HCT116 (cell line): Measurements from ENCODE around the gene SH2D1B. TPM values are rescaled to one million over a fixed set of nuclear protein-coding genes. Genes with fewer than 3 reads are reported as not detected.

Experiments used
- ATAC-seq: fragments of 200-7000 bp; cut with Tn5 transposase; 2 replicates; pipeline ENCODE4 v1.9.1; 2020; ENCODE audit warnings: mild to moderate bottlenecking, moderate library complexity
- BruUV-seq: library from RNA; stranded (reverse); fragments of 400-500 nt; replicated peaks from 2 replicates; lab custom pipeline; 2021; lab: Mats Ljungman, UMichigan
- CTCF ChIA-PET: fragments of 300-600 bp; sonication (Branson Sonifier 250); formaldehyde crosslinking; loops from one replicate; lab custom pipeline; 2021; ENCODE audit warnings: antibody characterized with exemption; lab: Charles Lee
- POLR2A ChIA-PET: fragments of 300-600, 350-600 bp; sonication (Branson Sonifier 250); formaldehyde crosslinking; loops from one replicate; lab custom pipeline; 2021; ENCODE audit warnings: antibody characterized with exemption; lab: Charles Lee
- RAD21 ChIA-PET, 2 experiments: fragments of 300-600 bp; sonication (Branson Sonifier 250); formaldehyde crosslinking; loops; one replicate each; lab custom pipeline; 2023; ENCODE audit warnings: low total read pairs in 2 of 2; ENCODE audit not compliant: uncharacterized antibody in 2 of 2, unreplicated experiment in 2 of 2, low non-redundant PET in 1 of 2; lab: Charles Lee
- DNase-seq: peaks from one replicate; pipeline ENCODE4 v3.0.0-alpha.2; 2010; ENCODE audit warnings: low read depth, low spot score
- H2AFZ ChIP-seq: fragments of 200-600 bp; shearing (Covaris generic), sonication (generic); 2 replicates; pipeline ENCODE4 v1.6.1; 2017; ENCODE audit warnings: low read depth, mixed run types, mixed read lengths, antibody characterized with exemption, low read length; ENCODE audit not compliant: poor library complexity, severe bottlenecking
- H3K27ac ChIP-seq: 2 replicates; pipeline ENCODE4 v1.5.1; 2012; ENCODE audit warnings: low read depth, low read length
- H3K27me3 ChIP-seq: fragments of 200-600 bp; sonication (generic); 2 replicates; pipeline ENCODE4 v1.6.1; 2016; ENCODE audit warnings: mixed run types, low read length, mixed read lengths; ENCODE audit not compliant: insufficient read depth
- H3K36me3 ChIP-seq, 2 experiments: fragments of 200-500 bp in 1 of 2; fragments of 200-600 bp in 1 of 2; sonication (Bioruptor generic) in 1 of 2; sonication (generic) in 1 of 2; 2 replicates each; pipeline versions ENCODE4 v1.5.1 to v1.6.1; 2014 to 2016; ENCODE audit warnings: low read length in 2 of 2, inconsistent platforms in 1 of 2, mixed read lengths in 1 of 2, mixed run types in 1 of 2; ENCODE audit not compliant: insufficient read depth in 2 of 2, control insufficient read depth in 1 of 2
- H3K4me1 ChIP-seq, 2 experiments: fragments of 200-600 bp in 1 of 2; sonication (generic) in 1 of 2; 2 replicates each; pipeline versions ENCODE4 v1.5.1 to v1.6.1; 2012 to 2017; ENCODE audit warnings: low read length in 2 of 2, inconsistent platforms in 1 of 2, mild to moderate bottlenecking in 1 of 2, mixed read lengths in 1 of 2, mixed run types in 1 of 2, moderate library complexity in 1 of 2; ENCODE audit not compliant: insufficient read depth in 2 of 2, control insufficient read depth in 1 of 2
- H3K4me2 ChIP-seq: fragments of 200-600 bp; sonication (generic); 2 replicates; pipeline ENCODE4 v1.6.1; 2017; ENCODE audit warnings: mixed run types, low read length, mixed read lengths
- H3K4me3 ChIP-seq, 2 experiments: fragments of 200-600 bp in 1 of 2; sonication (generic) in 1 of 2; replicated peaks in 1 of 2; 2 replicates each; pipeline ENCODE4 v1.5.1; 2011 to 2016; ENCODE audit warnings: low read length in 2 of 2, control low read depth in 1 of 2, low read depth in 1 of 2, mild to moderate bottlenecking in 1 of 2, mixed read lengths in 1 of 2, mixed run types in 1 of 2
- H3K79me2 ChIP-seq: fragments of 200-600 bp; sonication (generic); 2 replicates; pipeline ENCODE4 v1.6.1; 2017; ENCODE audit warnings: mild to moderate bottlenecking, mixed run types, low read length, moderate library complexity, mixed read lengths; ENCODE audit not compliant: insufficient read depth
- H3K9ac ChIP-seq: fragments of 200-600 bp; sonication (generic); 2 replicates; pipeline ENCODE4 v1.6.1; 2016; ENCODE audit warnings: low read length, mixed read lengths
- H3K9me2 ChIP-seq: fragments of 200-600 bp; sonication (generic), shearing (Covaris generic); 2 replicates; pipeline ENCODE4 v1.6.1; 2017; ENCODE audit warnings: mixed run types, mild to moderate bottlenecking, moderate library complexity; ENCODE audit not compliant: insufficient read depth
- H3K9me3 ChIP-seq, 2 experiments: fragments of 200-500 bp in 1 of 2; fragments of 200-600 bp in 1 of 2; sonication (Bioruptor generic) in 1 of 2; sonication (generic) in 1 of 2; 2 replicates each; pipeline ENCODE4 v1.6.1; 2014 to 2017; ENCODE audit warnings: low read length in 2 of 2, mixed read lengths in 2 of 2, inconsistent platforms in 1 of 2, low read depth in 1 of 2, mild to moderate bottlenecking in 1 of 2, mixed run types in 1 of 2, moderate library complexity in 1 of 2; ENCODE audit not compliant: control insufficient read depth in 1 of 2, insufficient read depth in 1 of 2
- H4K20me1 ChIP-seq: fragments of 200-600 bp; sonication (generic), shearing (Covaris generic); 2 replicates; pipeline ENCODE4 v1.6.1; 2017; ENCODE audit warnings: mixed run types, mild to moderate bottlenecking, moderate library complexity; ENCODE audit not compliant: insufficient read depth
- ATF3 ChIP-seq: IDR thresholded peaks from 2 replicates; pipeline ENCODE4 v1.6.1; 2012
- CBX3 ChIP-seq: IDR thresholded peaks from 2 replicates; pipeline ENCODE4 v1.6.1; 2012; ENCODE audit warnings: low read depth
- CEBPB ChIP-seq: IDR thresholded peaks from 2 replicates; pipeline ENCODE4 v1.6.1; 2012; ENCODE audit warnings: low read depth
- CTCF ChIP-seq, 3 experiments: fragments of 200-600 bp in 1 of 3; sonication (generic) in 1 of 3; IDR thresholded peaks in 2 of 3; conservative IDR thresholded peaks in 1 of 3; 2 replicates each; pipeline ENCODE4 v1.5.1; 2012 to 2017; ENCODE audit warnings: low read depth in 2 of 3, low read length in 2 of 3, antibody characterized with exemption in 1 of 3, borderline replicate concordance in 1 of 3, control low read depth in 1 of 3, mild to moderate bottlenecking in 1 of 3, mixed read lengths in 1 of 3, mixed run types in 1 of 3, moderate library complexity in 1 of 3; ENCODE audit not compliant: insufficient read depth in 1 of 3
- EGR1 ChIP-seq: IDR thresholded peaks from 2 replicates; pipeline ENCODE4 v1.6.1; 2012; ENCODE audit warnings: low read depth
- ELF1 ChIP-seq: IDR thresholded peaks from 2 replicates; pipeline ENCODE4 v1.6.1; 2012; ENCODE audit warnings: low read depth, borderline replicate concordance
- EZH2 ChIP-seq: fragments of 200-600 bp; sonication (generic); IDR thresholded peaks from 2 replicates; pipeline ENCODE4 v1.6.1; 2017; ENCODE audit warnings: antibody characterized with exemption, mixed run types
- EZH2phosphoT487 ChIP-seq: fragments of 200-600 bp; IDR thresholded peaks from 2 replicates; pipeline ENCODE4 v1.6.1; 2018; ENCODE audit warnings: antibody characterized with exemption, borderline replicate concordance
- FOSL1 ChIP-seq: IDR thresholded peaks from 2 replicates; pipeline ENCODE4 v1.6.1; 2012; ENCODE audit warnings: low read depth
- MAX ChIP-seq: IDR thresholded peaks from 2 replicates; pipeline ENCODE4 v1.6.1; 2012
- POLR2A ChIP-seq: IDR thresholded peaks from 2 replicates; pipeline ENCODE4 v1.7.0; 2011; ENCODE audit warnings: borderline replicate concordance; ENCODE audit not compliant: insufficient read depth, insufficient read length; ENCODE audit errors: extremely low read depth
- RAD21 ChIP-seq: IDR thresholded peaks from 2 replicates; pipeline ENCODE4 v1.6.1; 2012; ENCODE audit warnings: low read depth, mild to moderate bottlenecking
- REST ChIP-seq: IDR thresholded peaks from 2 replicates; pipeline ENCODE4 v1.6.1; 2012; ENCODE audit warnings: low read depth
- SIN3A ChIP-seq: IDR thresholded peaks from 2 replicates; pipeline ENCODE4 v1.6.1; 2012; ENCODE audit warnings: low read depth
- SP1 ChIP-seq: IDR thresholded peaks from 2 replicates; pipeline ENCODE4 v1.6.1; 2012; ENCODE audit warnings: low read depth
- TCF7L2 ChIP-seq: IDR thresholded peaks from 2 replicates; pipeline ENCODE4 v1.7.0; 2011; ENCODE audit warnings: borderline replicate concordance, inconsistent platforms; ENCODE audit not compliant: insufficient read depth, insufficient read length; ENCODE audit errors: extremely low read depth
- YY1 ChIP-seq: IDR thresholded peaks from 2 replicates; pipeline ENCODE4 v1.6.1; 2011; ENCODE audit warnings: low read length, low read depth, moderate library complexity, mild to moderate bottlenecking; ENCODE audit not compliant: insufficient replicate concordance; ENCODE audit errors: extremely low read depth
- ZBTB33 ChIP-seq: IDR thresholded peaks from 2 replicates; pipeline ENCODE4 v1.6.1; 2011; ENCODE audit warnings: mild to moderate bottlenecking, low read length, moderate library complexity; ENCODE audit not compliant: insufficient replicate concordance; ENCODE audit errors: extremely low read depth
- ZFX ChIP-seq: fragments of 450-650 bp; IDR thresholded peaks from 2 replicates; pipeline ENCODE4 v1.6.1; 2017
- ZNF274 ChIP-seq: fragments of 200-500 bp; sonication (Bioruptor generic); IDR thresholded peaks from 2 replicates; pipeline ENCODE4 v1.6.1; 2014; ENCODE audit warnings: mild to moderate bottlenecking, low read depth, low read length, inconsistent platforms
- intact Hi-C: fragments of 100-400 bp; cut with micrococcal nuclease; formaldehyde crosslinking; loops from 2 replicates; pipeline ENCODE4 v1.10.0; 2022
- total RNA-seq: library from RNA; stranded (reverse); gene quantifications from one replicate; pipeline ENCODE4 v1.2.1, GENCODE V29; 2021; ENCODE audit not compliant: unreplicated experiment

The SH2D1B gene
- total RNA-seq, 1 experiment from 2014 or later, result 0.12 TPM

GRCh38 chr1:162381383-162381782 lies 30.6 kb downstream of the SH2D1B start, which contains the start of gene C1orf226:
Gene C1orf226 (plus strand): TSS chr1:162381728. CDS start chr1:162381902, 174 bp downstream.
- ATAC-seq (peak; percentile 80), DNase-seq (peak; percentile 67)
- H2AFZ ChIP-seq, result no peak within 1 kb of the TSS
- H3K79me2 ChIP-seq, result no peaks in the 10 kb centered on the region
- POLR2A ChIA-PET, result interaction anchor here (0.6 kb wide), 1 partner anchor 23 kb away, joined by 3 read pairs; no protein-coding TSS in a partner anchor
- no TSS peak for BruUV-seq
- peak within 1 kb of the TSS; percentile 69 for H3K27ac ChIP-seq
- H3K9ac ChIP-seq, result peak within 1 kb of the TSS; percentile 32
- peak within 1 kb of the TSS in 1 of 2 experiments; percentile 32; a peak in 2 of 4 replicates for H3K4me3 ChIP-seq
- no peaks in the 10 kb centered on the region for H3K9me3 ChIP-seq
- CTCF ChIA-PET, result interaction anchor here (0.9 to 1.7 kb wide), 4 partner anchors 8 to 325 kb away, joined by 3 to 6 read pairs (median 4); no protein-coding TSS in a partner anchor
- peaks cover 23 to 30% of the 10 kb centered on the region in 2 experiments for H3K4me1 ChIP-seq
- H4K20me1 ChIP-seq, result no peaks in the 10 kb centered on the region
- H3K9me2 ChIP-seq, result no peaks in the 10 kb centered on the region
- H3K36me3 ChIP-seq, result no peaks in the 10 kb centered on the region
- H3K4me2 ChIP-seq, result peak within 1 kb of the TSS; percentile 74
- RAD21 ChIA-PET, result interaction anchor here in 1 of 2 experiments (1.2 kb wide), 2 partner anchors 24 to 26 kb away, joined by 3 to 4 read pairs; no protein-coding TSS in a partner anchor
- intact Hi-C loops, result no loop called here
- H3K27me3 ChIP-seq, result no peaks in the 10 kb centered on the region
- no peak for TF ChIP-seq POLR2A
- no peak for TF ChIP-seq EZH2
- TF ChIP-seq ELF1, result no peak; the same call in 1 of the 2 replicates
- TF ChIP-seq ATF3, result no peak
- peak; percentile 95 for TF ChIP-seq SP1
- no peak for TF ChIP-seq EZH2phosphoT487
- no peak for TF ChIP-seq YY1
- TF ChIP-seq ZNF274, result no peak
- no peak for TF ChIP-seq REST
- TF ChIP-seq ZFX, result no peak
- TF ChIP-seq SIN3A, result peak; percentile 49; the same call in 1 of the 2 replicates
- no peak for TF ChIP-seq EGR1
- peak; percentile 91 for TF ChIP-seq CEBPB
- TF ChIP-seq TCF7L2, result no peak
- TF ChIP-seq FOSL1, result peak; percentile 83
- TF ChIP-seq CTCF (IDR thresholded peaks at IDR 0.05 in 2 of 3, conservative IDR thresholded peaks at IDR 0.05 in 1 of 3; ENCODE audit: borderline replicate concordance in 1 of 3, insufficient read depth in 1 of 3, low read depth in 2 of 3, low read length in 2 of 3), result no peak
- TF ChIP-seq RAD21, result peak; percentile 28; the same call in 1 of the 2 replicates
- no peak for TF ChIP-seq ZBTB33
- TF ChIP-seq CBX3, result peak; percentile 95
- peak; percentile 98 for TF ChIP-seq MAX
